GM21390 (cell line): ENCODE results near the gene SLC15A4.
"Not testable (repeated sequence)": the region's sequence is repeated elsewhere in the genome, so short reads cannot be mapped to it uniquely, and the experiment has no call there.

ENCODE experiments used
- ATAC-seq: cut with Tn5 transposase; IDR thresholded peaks from one replicate; pipeline ENCODE4 v1.9.1; 2021; ENCODE audit not compliant: unreplicated experiment

SLC15A4 gene

DNA sequence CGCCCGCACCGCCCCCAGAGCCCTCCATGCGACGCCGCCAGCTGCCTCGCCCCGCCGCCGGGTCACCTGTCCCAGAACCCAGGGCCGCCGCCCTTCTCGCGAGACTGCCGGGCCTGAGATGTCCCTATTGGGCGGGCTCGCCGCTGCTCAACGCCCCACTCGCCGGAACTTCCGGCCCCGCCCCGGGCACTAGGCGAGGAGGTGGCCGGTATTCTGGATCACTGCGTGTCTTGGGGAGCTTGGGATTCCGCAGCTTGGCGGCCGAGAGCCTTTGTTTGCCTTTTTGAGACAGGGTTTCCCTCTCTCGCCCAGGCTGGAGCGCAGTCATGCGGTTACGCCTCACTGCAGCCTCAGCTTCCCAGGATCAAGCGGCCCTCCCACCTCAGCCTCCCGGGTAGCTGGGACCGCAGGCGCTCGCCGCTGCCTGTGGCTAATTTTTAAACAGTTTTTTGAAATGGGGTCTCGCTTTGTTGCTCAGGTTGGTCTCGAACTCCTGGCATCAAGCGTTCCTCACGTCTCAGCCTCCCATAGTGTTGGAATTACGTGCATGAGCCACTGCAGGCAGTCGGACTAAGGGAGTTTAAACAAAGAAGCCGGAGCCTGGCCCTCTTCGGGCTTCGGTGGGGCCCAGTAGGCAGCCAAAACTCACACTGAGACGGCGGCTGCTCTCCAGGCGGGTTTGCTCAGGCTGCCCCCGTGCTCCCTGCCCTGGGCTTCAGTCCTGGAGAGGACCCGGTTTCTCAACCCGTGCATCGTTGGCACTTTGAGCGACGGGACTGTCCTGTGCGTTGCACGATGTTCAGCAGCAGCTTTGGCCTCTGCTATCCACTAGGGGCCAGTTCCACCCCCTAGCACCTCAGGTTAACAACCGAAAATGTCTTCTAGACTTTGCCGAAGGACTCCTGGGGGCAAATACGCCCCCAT, at the start of gene SLC15A4:
Gene SLC15A4 (minus strand): TSS at position 43 of the 924 bp plus-strand sequence. CDS start 15 bp downstream, at position 28.
- ATAC-seq = peak; percentile 80

DNA sequence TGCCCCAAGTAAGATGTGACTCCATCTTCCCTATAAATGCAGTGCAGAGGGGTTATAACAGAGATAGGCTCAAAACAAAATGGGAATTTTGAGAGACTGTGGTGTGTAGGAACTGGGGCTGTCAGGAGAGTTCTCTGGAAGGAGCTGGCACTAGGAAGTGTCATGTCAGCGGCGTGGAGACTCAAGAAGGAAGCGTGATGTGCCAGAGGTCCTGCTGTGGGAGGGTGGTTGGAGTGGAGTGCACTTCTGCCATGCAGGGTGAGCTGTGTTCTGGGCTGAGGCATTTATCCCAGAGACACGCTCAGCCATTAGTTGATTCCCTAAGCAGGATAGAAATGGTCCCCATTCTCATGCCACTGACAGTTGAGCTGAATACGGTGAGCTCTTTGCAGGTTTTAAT, 48.5 kb upstream of the SLC15A4 start:
- no peak for ATAC-seq

DNA sequence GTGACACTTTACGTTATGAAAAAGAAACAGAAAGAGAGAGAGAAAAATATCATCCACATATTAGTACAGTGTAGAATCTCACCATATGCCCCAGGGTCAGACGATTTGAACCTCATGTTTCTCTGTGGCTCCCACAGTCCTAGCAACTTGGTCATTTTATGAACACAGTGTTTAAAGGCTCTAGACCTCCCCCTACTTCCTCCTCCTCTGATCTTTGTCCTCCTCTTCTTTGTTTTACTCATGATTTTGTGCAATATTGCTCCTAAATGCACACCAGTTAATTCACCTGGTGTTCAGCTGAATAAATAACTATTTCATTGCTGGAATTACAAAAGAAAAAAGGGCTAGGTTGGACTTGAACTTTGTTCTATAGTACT, 47.7 kb upstream of the SLC15A4 start:
- no peak for ATAC-seq

DNA sequence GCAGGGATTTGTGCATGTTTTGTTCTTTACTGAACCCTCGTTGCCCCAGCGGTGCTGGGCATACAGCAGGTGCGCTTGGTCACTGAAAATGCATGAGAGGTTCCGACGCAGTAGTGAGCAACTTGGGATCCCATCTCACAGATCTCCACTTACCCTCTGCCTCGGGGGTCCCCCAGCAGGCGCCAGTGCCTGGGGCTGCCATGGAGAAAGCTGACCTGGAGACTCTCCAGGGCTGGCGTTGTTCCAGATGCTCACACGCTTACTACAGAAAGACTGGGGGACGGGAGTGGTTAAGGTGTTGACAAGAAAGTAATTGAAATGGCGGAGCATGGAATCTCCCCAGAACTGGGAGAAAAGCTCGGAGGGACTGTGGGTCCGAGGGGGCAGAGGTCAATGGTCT, 43.7 kb upstream of the SLC15A4 start:
- ATAC-seq = no peak

DNA sequence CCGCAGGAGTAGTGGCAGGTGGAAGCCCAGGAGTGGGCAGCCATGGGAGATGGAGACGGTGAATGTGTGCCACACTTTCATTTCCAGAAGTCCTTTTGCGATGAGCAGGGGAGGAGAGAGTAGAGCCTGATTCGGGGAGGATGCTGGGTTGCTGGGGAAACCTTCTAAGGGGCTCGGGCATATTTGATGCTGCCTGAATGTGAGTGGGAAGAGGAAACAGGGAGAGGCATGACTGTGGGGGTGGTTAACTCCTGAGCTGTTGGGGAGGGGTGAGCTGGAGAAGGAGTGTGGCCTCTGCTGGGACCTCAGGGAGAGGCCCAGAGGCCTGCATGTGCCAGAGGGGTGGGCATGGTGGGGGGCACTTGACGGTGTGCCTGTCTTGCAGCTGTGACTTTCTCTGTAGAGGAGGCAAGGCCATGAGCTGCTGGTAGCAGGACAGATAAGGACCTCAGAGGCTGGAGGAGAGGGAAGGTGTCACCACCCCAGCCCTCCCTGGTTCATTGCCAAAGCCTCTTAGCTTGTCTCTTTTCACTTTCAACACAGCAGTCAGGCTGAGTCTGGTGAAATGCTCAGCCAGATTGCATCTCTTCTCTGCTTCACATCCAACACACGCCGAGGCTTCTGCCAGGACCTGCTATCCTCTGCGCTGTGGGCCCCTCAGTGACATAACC, 40.9 kb upstream of the SLC15A4 start:
- no peak for ATAC-seq

DNA sequence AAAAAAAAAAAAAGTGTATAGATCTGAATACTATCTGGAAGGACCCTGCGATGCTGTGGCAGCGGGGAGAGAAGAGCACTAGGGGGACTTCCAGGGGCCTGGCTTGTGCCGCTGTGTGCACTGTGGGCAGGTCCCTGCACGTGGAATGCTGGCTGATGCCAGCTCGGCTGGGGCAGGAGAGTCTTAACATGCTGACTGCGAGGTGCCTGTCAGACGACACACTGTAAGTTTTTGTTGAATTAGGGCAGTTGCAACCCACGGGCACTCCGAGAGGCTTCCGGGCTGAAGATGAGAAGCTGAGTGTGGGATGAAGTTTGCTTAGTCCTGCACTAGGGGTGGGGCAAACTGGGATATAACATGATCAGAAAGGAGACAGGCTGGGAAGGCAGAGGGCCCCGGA, 40.2 kb upstream of the SLC15A4 start:
- ATAC-seq = no peak

DNA sequence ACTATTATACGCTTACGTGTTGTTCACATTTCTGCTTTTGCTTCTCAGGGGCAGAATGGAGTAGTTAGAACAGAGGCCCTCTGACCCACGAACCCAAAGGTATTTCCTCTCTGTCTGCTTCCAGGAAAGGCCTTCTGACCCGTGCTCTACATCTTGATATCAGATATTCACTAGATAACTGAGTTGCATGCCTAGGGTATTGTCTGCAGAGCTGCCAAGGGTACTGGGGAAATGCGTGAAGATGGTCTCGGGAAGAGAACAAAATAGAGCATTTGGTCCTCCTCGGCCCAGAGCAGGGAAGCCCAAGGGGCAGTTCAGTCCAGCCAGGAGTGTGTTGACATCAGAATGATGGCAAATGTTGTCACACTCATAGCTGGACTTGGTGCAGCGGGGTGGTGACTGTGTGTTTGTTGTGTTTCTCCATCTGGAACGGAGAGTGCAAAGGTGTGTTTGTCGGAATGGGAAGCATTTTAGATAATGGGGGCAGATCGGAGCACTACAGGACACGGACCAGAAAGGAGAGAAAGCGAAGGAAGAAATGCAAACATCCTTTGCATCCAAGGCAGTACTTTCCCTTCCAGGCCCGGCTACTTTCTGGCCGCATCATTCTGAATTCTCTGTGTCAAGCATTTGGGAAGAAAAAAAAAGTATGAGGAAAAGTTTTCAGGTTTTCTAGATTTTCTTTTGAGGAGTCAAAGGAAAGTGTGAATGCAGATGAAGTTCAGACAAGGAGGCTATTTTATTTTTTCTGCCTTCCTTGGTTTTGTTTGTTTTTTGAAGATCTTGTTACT, 37.7 kb upstream of the SLC15A4 start:
- no peak for ATAC-seq

DNA sequence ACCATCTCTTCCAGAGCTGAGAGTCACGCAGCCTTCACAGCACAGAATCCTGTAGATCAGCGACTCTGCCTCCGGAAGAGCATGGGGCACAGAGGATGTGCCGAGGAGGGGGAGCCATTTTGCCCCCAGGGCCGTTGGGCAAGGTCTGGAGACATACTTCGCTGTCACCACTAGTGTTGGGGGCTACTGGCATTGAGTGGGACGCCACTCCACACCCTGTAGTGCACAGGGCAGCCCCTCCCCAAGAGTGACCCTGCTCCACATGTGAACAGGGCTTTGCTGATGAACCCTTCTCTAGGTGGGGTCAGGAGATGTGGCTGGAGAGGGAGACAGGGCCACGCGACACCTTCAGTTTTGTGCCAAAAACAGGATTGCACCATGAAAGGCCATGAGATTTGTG, 35.6 kb upstream of the SLC15A4 start:
- ATAC-seq = no peak

DNA sequence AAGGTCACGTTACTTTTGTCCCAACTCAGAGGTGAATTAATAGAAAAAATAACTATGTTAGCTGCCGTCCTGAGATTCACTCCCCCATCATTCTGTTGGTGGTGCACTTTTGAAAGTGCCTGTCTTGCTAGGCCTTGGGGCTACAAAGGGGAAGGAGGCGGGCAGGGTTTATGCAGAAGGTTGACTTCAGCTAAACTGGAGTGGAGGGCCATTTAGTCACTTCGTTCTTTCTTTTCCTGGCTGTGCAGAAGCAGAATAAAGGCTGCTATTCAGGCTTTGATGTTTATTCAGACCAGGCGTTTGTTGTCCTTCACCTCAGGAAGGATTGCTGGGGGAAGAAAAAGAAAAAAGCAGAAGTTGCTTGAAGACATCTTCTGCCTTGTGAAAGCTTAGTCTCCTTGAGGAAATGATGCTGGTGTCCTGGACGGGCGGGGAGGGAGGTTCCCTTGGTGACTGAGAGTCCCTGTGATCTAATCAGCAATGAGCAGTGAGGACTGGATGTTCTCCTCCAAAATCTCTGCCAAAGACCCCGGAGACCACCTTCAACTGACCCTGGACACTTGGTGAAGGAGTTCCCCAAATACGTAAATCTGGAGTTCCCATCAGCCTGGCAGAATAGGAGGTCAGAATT, 33.5 kb upstream of the SLC15A4 start:
- ATAC-seq = no peak

DNA sequence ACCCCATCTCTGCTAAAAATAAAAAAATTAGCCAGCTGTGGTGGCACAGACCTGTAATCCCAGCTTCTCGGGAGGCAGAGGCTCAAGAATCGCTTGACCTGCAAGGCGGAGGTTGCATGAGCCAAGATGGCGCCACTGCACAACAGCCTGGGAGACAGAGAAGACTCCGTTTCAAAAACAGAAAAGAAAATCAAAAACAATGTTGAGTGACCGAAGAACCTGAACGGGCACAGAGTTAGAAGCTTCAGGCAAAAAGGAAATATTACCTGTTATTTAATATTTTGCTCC, 33.0 kb upstream of the SLC15A4 start:
- ATAC-seq = no peak

DNA sequence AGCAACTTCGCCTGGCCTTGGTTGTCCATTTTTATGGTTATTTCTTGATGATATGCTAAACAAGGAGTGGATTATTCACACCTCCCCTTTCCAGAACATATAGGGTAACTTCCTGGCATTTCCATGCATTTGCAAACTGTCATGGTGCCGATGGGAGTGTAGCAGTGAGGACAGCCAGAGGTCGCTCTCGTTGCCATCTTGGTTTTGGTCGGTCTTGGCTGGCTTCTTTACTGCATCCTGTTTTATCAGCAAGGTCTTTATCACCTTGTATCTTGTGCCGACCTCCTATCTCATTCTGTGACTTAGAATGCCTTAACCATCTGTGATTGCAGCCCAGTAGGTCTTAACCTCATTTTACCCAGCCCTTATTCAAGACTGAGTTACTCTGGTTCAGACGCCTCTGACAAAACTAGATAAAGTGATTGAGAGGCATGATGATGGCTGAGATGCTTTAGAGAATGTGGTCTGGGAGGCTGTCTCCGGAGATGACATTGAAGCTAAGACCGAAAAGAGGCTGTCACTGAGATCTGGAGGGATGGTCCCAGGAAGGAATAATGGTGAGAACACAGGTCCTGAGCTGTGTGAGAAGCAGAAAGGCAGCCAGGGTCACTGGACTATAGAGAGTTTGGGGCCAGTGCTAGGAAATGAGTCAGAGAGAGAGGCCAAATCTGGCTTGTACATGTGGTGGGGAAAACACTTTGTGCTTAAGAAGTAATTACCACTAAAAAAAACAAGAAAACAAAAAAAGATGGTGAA, 32.5 kb upstream of the SLC15A4 start:
- no peak for ATAC-seq

DNA sequence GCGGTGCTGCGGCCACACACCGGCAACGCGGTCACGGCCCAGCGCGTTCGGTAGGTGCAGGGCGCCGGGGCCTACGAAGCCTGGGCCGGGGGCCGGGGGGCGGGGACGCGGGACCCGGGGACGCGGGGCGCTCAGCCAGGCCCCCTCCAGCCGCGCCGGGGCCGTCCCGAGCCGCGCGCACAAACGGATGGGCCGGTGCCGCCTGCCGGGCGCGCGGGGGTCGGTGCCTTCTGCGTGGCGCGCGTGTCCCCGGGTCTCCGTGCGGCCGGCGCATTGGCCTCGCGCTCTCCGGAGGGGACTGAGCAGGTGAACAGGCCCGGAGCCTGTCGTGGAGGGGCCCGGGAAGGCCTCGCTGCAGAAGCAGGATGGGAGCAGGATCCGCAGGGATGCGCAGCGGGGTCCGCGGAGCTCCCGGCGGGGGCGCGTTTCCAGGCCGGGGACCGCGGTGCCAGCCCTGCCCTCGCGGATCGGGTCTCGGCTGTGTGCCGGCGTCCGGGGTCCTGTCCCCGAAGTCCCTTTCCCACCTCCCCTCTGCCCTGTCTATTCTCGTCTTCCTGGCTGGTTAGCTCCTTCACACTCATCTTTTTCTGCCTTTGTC, 29.9 kb upstream of the SLC15A4 start:
- no peak for ATAC-seq

DNA sequence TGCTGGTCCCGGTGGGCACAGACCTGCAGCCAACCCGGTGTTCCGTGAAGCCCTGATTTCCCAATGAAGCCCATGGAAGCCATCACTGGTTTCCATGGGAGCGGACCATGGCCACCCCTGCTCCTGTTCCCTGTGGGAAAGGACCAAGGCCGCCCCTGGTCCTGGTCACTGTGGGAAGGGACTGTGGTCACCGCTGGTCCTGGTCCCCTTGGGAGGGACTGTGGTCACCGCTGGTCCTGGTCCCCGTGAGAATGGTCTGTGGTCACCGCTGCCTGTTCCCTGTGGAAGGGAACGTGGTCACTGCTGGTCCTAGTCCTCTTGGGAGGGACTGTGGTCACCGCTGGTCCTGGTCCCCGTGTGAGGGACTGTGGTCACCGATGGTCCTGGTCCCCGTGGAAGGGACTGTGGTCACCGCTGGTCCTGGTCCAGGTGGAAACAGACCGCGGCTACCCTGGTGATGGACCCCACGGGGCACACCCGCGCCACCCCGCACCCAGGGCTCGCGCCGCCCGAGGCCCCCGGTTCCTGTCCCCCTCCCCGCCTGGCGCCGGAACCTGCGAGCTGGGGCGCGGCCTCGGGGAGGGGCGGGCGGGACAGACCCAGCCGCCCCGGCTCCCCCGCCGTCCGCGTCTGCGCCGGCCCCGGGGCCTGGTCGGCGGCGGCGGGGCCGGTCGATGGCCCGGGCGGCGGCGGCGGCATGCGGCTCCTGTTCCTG, 29.3 kb upstream of the SLC15A4 start, which contains the start of gene GLT1D1:
Gene GLT1D1 (plus strand): TSS at position 594 of the 715 bp plus-strand sequence. CDS start 104 bp downstream, at position 698.
- no peak for ATAC-seq

DNA sequence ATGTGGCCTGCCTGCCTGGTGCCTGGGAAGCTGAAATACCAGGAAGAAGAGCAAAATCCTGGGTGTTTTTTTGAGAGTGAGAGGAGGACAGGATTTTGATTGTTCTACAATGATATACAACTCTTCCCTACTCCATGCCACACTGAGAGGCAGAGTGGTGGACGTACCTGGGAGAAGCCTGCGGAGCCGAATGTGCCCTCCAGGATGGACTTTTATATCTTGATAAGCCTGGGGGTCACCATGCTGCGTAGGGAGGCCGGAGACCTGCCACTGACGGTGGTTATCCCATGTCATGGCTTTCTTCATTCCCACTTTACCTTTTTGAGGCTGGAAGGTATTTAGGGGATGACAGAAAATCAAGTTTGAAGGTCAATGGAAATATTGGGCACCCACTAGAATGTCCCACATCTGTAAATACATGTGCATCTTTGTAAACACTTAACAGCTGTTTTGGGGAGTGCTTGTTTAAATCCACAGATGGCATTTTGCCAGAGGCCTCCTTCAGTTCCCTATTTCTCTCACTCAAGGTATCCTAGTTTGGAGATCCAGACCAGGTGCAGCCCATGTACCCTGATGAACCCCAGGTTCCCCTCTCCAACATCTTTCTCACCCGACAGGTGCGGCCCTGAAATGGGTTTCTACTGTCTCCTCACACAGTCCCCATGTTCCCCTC, 28.4 kb upstream of the SLC15A4 start:
- no peak for ATAC-seq

DNA sequence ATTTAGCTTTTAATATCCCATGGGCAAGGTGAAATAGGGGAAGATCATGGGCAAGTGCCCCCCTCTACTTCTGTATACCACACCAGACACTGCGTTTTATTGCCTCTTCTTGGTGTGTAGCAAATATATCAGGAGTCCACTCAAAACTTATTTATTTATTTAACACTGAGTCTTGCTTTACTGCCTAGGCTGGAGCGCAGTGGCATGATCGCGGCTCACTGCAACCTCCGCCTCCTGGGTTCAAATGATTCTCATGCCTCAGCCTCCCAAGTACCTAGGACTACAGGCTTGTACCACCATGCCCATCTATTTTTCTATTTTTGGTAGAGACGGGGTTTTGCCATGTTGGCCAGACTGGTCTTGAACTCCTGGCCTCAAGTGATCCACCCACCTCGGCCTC, 27.7 kb upstream of the SLC15A4 start:
- not testable (repeated sequence) for ATAC-seq

DNA sequence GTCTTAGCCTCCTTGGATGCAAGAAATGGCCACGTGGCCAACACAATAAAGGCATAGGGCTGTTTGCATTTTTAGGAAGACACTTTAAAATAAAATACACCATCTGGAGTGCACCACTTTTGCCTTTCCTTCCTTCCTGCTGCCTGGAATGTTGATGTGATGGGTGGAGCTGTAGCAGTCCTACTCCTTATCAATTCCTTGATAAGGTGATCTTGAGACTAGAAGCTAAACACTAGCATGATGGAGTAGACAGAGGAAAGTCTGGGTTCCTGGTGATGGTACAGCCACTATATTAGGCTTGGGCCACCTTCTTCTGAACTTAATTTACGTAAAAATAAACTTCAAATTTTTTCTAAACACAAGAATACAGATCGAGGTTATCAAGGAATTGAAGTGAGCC, 26.6 kb upstream of the SLC15A4 start:
- ATAC-seq = no peak

DNA sequence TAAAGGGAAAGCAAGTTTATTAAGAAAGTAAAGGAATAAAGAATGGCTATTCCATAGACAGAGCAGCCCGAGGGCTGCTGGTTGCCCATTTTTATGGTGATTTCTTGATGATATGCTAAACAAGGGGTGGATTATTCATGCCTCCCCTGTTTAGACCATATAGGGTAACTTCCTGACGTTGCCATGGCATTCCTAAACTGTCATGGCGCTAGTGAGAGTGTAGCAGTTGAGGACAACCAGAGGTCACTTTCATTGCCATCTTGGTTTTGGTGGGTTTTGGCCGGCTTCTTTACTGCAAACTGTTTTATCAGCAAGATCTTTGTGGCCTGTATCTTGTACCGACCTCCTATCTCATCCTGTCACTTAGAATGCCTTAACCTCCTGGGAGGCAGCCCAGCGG, 26.0 kb upstream of the SLC15A4 start:
- not testable (repeated sequence) for ATAC-seq

DNA sequence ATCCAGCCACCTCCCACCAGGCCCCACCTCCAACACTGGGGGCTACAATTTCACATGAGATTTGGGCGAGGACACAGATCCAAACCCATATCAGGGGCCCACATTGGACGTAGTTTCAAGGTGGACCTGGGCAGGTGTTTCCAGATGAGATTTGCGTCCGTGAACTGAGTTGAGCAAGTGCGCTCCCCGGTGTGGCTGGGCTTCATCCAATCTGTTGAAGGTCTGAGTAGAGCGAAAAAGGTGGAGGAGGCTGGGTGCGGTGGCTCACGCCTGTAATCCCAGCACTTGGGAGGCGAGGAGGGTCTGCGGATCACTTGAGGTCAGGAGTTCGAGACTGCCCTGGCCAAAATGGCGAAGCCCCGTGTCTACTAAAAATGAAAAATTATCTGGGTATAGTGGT, 24.6 kb upstream of the SLC15A4 start:
- ATAC-seq = no peak

DNA sequence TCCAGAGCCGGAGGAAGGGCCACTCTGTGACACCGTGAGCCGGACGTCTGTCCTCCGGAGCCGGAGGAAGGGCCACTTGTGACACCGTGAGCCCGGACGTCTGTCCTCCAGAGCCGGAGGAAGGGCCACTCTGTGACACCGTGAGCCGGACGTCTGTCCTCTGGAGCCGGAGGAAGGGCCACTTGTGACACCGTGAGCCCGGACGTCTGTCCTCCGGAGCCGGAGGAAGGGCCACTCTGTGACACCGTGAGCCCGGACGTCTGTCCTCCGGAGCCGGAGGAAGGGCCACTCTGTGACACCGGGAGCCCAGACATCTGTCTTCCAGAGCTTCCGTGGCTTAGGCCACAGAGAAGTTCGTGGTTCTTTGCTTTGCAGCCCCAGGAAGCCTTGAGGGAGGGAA, 22.9 kb upstream of the SLC15A4 start:
- ATAC-seq = not testable (repeated sequence)
